CD4-positive, alpha-beta memory T cell (primary cell): Measurements from ENCODE around the gene TMEM178B. TPM values are rescaled to one million over a fixed set of nuclear protein-coding genes. Genes with fewer than 3 reads are reported as not detected.

Experiments used
- CTCF ChIA-PET: fragments of 350-600 bp; sonication (Branson Sonifier 250); formaldehyde crosslinking; loops from one replicate; lab custom pipeline; 2021; ENCODE audit warnings: inconsistent platforms; ENCODE audit not compliant: partially characterized antibody; lab: Charles Lee
- POLR2A ChIA-PET: fragments of 350-600 bp; sonication (Branson Sonifier 250); formaldehyde crosslinking; loops from one replicate; lab custom pipeline; 2021; ENCODE audit not compliant: partially characterized antibody; lab: Charles Lee
- DNase-seq, 5 donors: peaks; one replicate each; pipeline versions ENCODE4 v3.0.0 to v3.0.0-alpha.2; 2020 to 2022; ENCODE audit warnings: mixed read lengths in 1 of 5
- H3K27ac ChIP-seq: one replicate; pipeline ENCODE4 v1.7.0; 2013; ENCODE audit warnings: low read depth, low read length
- H3K27me3 ChIP-seq: 2 replicates; pipeline ENCODE4 v1.7.0; 2013; ENCODE audit warnings: mild to moderate bottlenecking, low read length, moderate library complexity; ENCODE audit not compliant: insufficient read depth
- H3K36me3 ChIP-seq: 2 replicates; pipeline ENCODE4 v1.7.0; 2013; ENCODE audit warnings: mild to moderate bottlenecking, low read length, moderate library complexity; ENCODE audit not compliant: insufficient read depth
- H3K4me1 ChIP-seq: 2 replicates; pipeline ENCODE4 v1.7.0; 2013; ENCODE audit warnings: mild to moderate bottlenecking, low read length, moderate library complexity; ENCODE audit not compliant: insufficient read depth
- H3K4me3 ChIP-seq, 2 donors: one replicate each; pipeline ENCODE4 v1.7.0; 2013; ENCODE audit warnings: low read length in 2 of 2, mild to moderate bottlenecking in 1 of 2
- H3K9me3 ChIP-seq, 2 donors: one replicate each; pipeline ENCODE4 v1.7.0; 2013; ENCODE audit warnings: low read length in 2 of 2, control low read depth in 1 of 2; ENCODE audit not compliant: control insufficient read depth in 1 of 2
- H3K27ac Mint-ChIP-seq, 7 donors: one replicate each; pipeline ENCODE4 v1.8.0; 2020 to 2021; ENCODE audit warnings: mixed read lengths in 7 of 7, mild to moderate bottlenecking in 6 of 7, inconsistent platforms in 3 of 7, moderate library complexity in 3 of 7
- H3K27me3 Mint-ChIP-seq, 2 donors: one replicate each; pipeline ENCODE4 v1.8.0; 2020 to 2021; ENCODE audit warnings: mixed read lengths in 2 of 2
- H3K36me3 Mint-ChIP-seq, 2 donors: one replicate each; pipeline ENCODE4 v1.8.0; 2020 to 2021; ENCODE audit warnings: mixed read lengths in 2 of 2, inconsistent platforms in 1 of 2, mild to moderate bottlenecking in 1 of 2
- H3K4me1 Mint-ChIP-seq, 4 donors: one replicate each; pipeline ENCODE4 v1.8.0; 2020 to 2021; ENCODE audit warnings: mixed read lengths in 4 of 4, mild to moderate bottlenecking in 1 of 4
- H3K4me3 Mint-ChIP-seq, 8 donors: one replicate each; pipeline ENCODE4 v1.8.0; 2020 to 2021; ENCODE audit warnings: mixed read lengths in 8 of 8, mild to moderate bottlenecking in 7 of 8, moderate library complexity in 6 of 8, inconsistent platforms in 3 of 8
- H3K9me3 Mint-ChIP-seq, 8 donors: one replicate each; pipeline ENCODE4 v1.8.0; 2020 to 2021; ENCODE audit warnings: mixed read lengths in 8 of 8, mild to moderate bottlenecking in 5 of 8, inconsistent platforms in 3 of 8, moderate library complexity in 1 of 8
- intact Hi-C: fragments of 100-400 bp; cut with micrococcal nuclease; formaldehyde crosslinking; loops from one replicate; pipeline ENCODE4 v1.15.1; 2023
- polyA plus RNA-seq, 2 donors: library from polyadenylated mRNA; unstranded; fragments of 300-500 nt; fragmentation: Illumina TruSeq; gene quantifications; one replicate each; pipeline ENCODE4 v1.2.3, GENCODE V29; 2021
- total RNA-seq, 2 experiments: library from RNA; stranded (reverse); gene quantifications; one replicate each; pipeline ENCODE4 v1.2.3, GENCODE V29; 2021

Gene TMEM178B
- total and polyA plus RNA-seq, 4 experiments from 2014 or later: 0.20 to 0.89 (median 0.49) TPM

- no peak overlapping the region for H3K27ac ChIP-seq
- no peak overlapping the region for H3K4me3 ChIP-seq
- no peak for DNase-seq
- intact Hi-C loops: no loop called here
- no peaks in the 10 kb centered on the region for H3K4me1 ChIP-seq
- Mint-ChIP-seq H3K4me3 (no peak overlapping the region), H3K9me3 (peaks cover 0 to 13% (median 3%) of the 10 kb centered on the region in 8 donors), H3K4me1 (no peaks in the 10 kb centered on the region), H3K36me3 (no peaks in the 10 kb centered on the region), H3K27me3 (peaks cover 2 to 3% of the 10 kb centered on the region in 2 donors), H3K27ac (no peak overlapping the region)
- H3K9me3 ChIP-seq: no peaks in the 10 kb centered on the region
- ChIA-PET CTCF (no interaction called here), POLR2A (no interaction called here)
- H3K27me3 ChIP-seq: no peaks in the 10 kb centered on the region
- no peaks in the 10 kb centered on the region for H3K36me3 ChIP-seq
Measured at GRCh38 chr7:141142058-141142457, 68.2 kb downstream of the TMEM178B start.

GRCh38 chr7:141144921-141145629, 71.2 kb downstream of the TMEM178B start:
- POLR2A ChIA-PET: no interaction called here

GRCh38 chr7:141145630-141145982, 71.7 kb downstream of the TMEM178B start:
- H3K4me3 Mint-ChIP-seq: no peak overlapping the region
- no peaks in the 10 kb centered on the region for H3K36me3 Mint-ChIP-seq
- peaks cover 0 to 13% (median 3%) of the 10 kb centered on the region in 8 donors for H3K9me3 Mint-ChIP-seq
- intact Hi-C loops: no loop called here
- no peak overlapping the region for H3K27ac Mint-ChIP-seq
- no peaks in the 10 kb centered on the region for H3K9me3 ChIP-seq
- H3K4me3 ChIP-seq: no peak overlapping the region
- no peaks in the 10 kb centered on the region for H3K36me3 ChIP-seq
- no peaks in the 10 kb centered on the region for H3K4me1 Mint-ChIP-seq
- POLR2A ChIA-PET: no interaction called here
- H3K4me1 ChIP-seq: no peaks in the 10 kb centered on the region
- DNase-seq: no peak
- no peak overlapping the region for H3K27ac ChIP-seq
- no peaks in the 10 kb centered on the region for H3K27me3 ChIP-seq
- H3K27me3 Mint-ChIP-seq: peaks cover 2 to 3% of the 10 kb centered on the region in 2 donors
- CTCF ChIA-PET: no interaction called here

More at GRCh38 chr7:141144921-141145629, 71.2 kb downstream of the TMEM178B start:
- no peaks in the 10 kb centered on the region for H3K4me1 ChIP-seq
- H3K4me3 ChIP-seq: no peak overlapping the region
- no peaks in the 10 kb centered on the region for H3K27me3 ChIP-seq
- CTCF ChIA-PET: no interaction called here
- H3K27ac Mint-ChIP-seq: no peak overlapping the region
- no peak for DNase-seq
- H3K4me3 Mint-ChIP-seq: no peak overlapping the region
- H3K9me3 Mint-ChIP-seq: peaks cover 0 to 13% (median 3%) of the 10 kb centered on the region in 8 donors
- no peak overlapping the region for H3K27ac ChIP-seq
- H3K9me3 ChIP-seq: no peaks in the 10 kb centered on the region
- intact Hi-C loops: no loop called here
- no peaks in the 10 kb centered on the region for H3K4me1 Mint-ChIP-seq
- no peaks in the 10 kb centered on the region for H3K36me3 Mint-ChIP-seq
- H3K36me3 ChIP-seq: no peaks in the 10 kb centered on the region
- peaks cover 2 to 3% of the 10 kb centered on the region in 2 donors for H3K27me3 Mint-ChIP-seq

- Histone ChIP-seq H3K27me3 (no peaks in the 10 kb centered on the region), H3K4me3 (no peak overlapping the region), H3K4me1 (no peaks in the 10 kb centered on the region), H3K36me3 (no peaks in the 10 kb centered on the region), H3K27ac (no peak overlapping the region), H3K9me3 (no peaks in the 10 kb centered on the region)
- DNase-seq: no peak
- no peaks in the 10 kb centered on the region for H3K4me1 Mint-ChIP-seq
- H3K36me3 Mint-ChIP-seq: no peaks in the 10 kb centered on the region
- intact Hi-C loops: no loop called here
- H3K27me3 Mint-ChIP-seq: peaks cover 2 to 3% of the 10 kb centered on the region in 2 donors
- peaks cover 0 to 7% (median 2%) of the 10 kb centered on the region in 8 donors for H3K9me3 Mint-ChIP-seq
- ChIA-PET POLR2A (no interaction called here), CTCF (no interaction called here)
- no peak overlapping the region for H3K27ac Mint-ChIP-seq
- no peak overlapping the region for H3K4me3 Mint-ChIP-seq
Measured at GRCh38 chr7:141147482-141147881, 73.6 kb downstream of the TMEM178B start.

- Histone ChIP-seq H3K9me3 (no peaks in the 10 kb centered on the region), H3K4me1 (no peaks in the 10 kb centered on the region), H3K27me3 (no peaks in the 10 kb centered on the region), H3K36me3 (no peaks in the 10 kb centered on the region), H3K27ac (no peak overlapping the region), H3K4me3 (no peak overlapping the region)
- H3K36me3 Mint-ChIP-seq: no peaks in the 10 kb centered on the region
- no peak for DNase-seq
- ChIA-PET POLR2A (no interaction called here), CTCF (no interaction called here)
- H3K27me3 Mint-ChIP-seq: no peaks in the 10 kb centered on the region
- intact Hi-C loops: no loop called here
- no peaks in the 10 kb centered on the region for H3K4me1 Mint-ChIP-seq
- no peak overlapping the region for H3K4me3 Mint-ChIP-seq
- no peaks in the 10 kb centered on the region for H3K9me3 Mint-ChIP-seq
- no peak overlapping the region for H3K27ac Mint-ChIP-seq
Measured at GRCh38 chr7:141150465-141150864, 76.6 kb downstream of the TMEM178B start.

GRCh38 chr7:141151746-141152145, 77.9 kb downstream of the TMEM178B start:
- intact Hi-C loops: no loop called here
- Histone ChIP-seq H3K36me3 (no peaks in the 10 kb centered on the region), H3K27me3 (no peaks in the 10 kb centered on the region), H3K9me3 (no peaks in the 10 kb centered on the region), H3K4me3 (no peak overlapping the region), H3K27ac (no peak overlapping the region), H3K4me1 (no peaks in the 10 kb centered on the region)
- DNase-seq: no peak
- Mint-ChIP-seq H3K4me1 (no peaks in the 10 kb centered on the region), H3K9me3 (no peaks in the 10 kb centered on the region), H3K4me3 (no peak overlapping the region), H3K27ac (no peak overlapping the region), H3K36me3 (no peaks in the 10 kb centered on the region), H3K27me3 (no peaks in the 10 kb centered on the region)
- POLR2A ChIA-PET: no interaction called here
- CTCF ChIA-PET: no interaction called here

- no peak overlapping the region for H3K4me3 ChIP-seq
- Mint-ChIP-seq H3K36me3 (no peaks in the 10 kb centered on the region), H3K4me1 (no peaks in the 10 kb centered on the region), H3K27me3 (peaks cover 0 to 1% of the 10 kb centered on the region in 2 donors), H3K27ac (no peak overlapping the region), H3K9me3 (peaks cover 0 to 2% (median 0%) of the 10 kb centered on the region in 8 donors), H3K4me3 (no peak overlapping the region)
- ChIA-PET CTCF (no interaction called here), POLR2A (no interaction called here)
- H3K9me3 ChIP-seq: no peaks in the 10 kb centered on the region
- H3K27me3 ChIP-seq: no peaks in the 10 kb centered on the region
- no peaks in the 10 kb centered on the region for H3K4me1 ChIP-seq
- no peaks in the 10 kb centered on the region for H3K36me3 ChIP-seq
- no peak for DNase-seq
- no peak overlapping the region for H3K27ac ChIP-seq
- intact Hi-C loops: no loop called here
Measured at GRCh38 chr7:141153231-141153630, 79.4 kb downstream of the TMEM178B start.
